Nephron (organoid): ENCODE data around the gene TAPBP.

Experiments
- H3K27ac Mint-ChIP-seq, 3 experiments: 2 replicates each; pipeline ENCODE4 v1.8.0; 2020; ENCODE audit warnings: mixed read lengths in 3 of 3, mild to moderate bottlenecking in 2 of 3, moderate library complexity in 1 of 3
- H3K27me3 Mint-ChIP-seq: 2 replicates; pipeline ENCODE4 v1.8.0; 2021; ENCODE audit warnings: low read depth, mild to moderate bottlenecking, moderate library complexity, mixed read lengths
- H3K36me3 Mint-ChIP-seq: 2 replicates; pipeline ENCODE4 v1.8.0; 2020; ENCODE audit warnings: low read depth, mixed read lengths
- H3K4me1 Mint-ChIP-seq: 2 replicates; pipeline ENCODE4 v1.8.0; 2020; ENCODE audit warnings: mixed read lengths
- H3K4me3 Mint-ChIP-seq, 3 experiments: 2 replicates each; pipeline ENCODE4 v1.8.0; 2020; ENCODE audit warnings: mild to moderate bottlenecking in 3 of 3, mixed read lengths in 3 of 3, moderate library complexity in 2 of 3
- H3K9me3 Mint-ChIP-seq: 2 replicates; pipeline ENCODE4 v1.8.0; 2020; ENCODE audit warnings: mixed read lengths
- TF ChIP-seq, protein P1 (sequence below), 3 experiments: fragments of 200-600 bp; sonication (generic); IDR thresholded peaks; one replicate each; pipeline ENCODE4 v1.5.0; 2021; ENCODE audit warnings: antibody characterized with exemption in 3 of 3; ENCODE audit not compliant: unreplicated experiment in 3 of 3

Gene TAPBP

DNA sequence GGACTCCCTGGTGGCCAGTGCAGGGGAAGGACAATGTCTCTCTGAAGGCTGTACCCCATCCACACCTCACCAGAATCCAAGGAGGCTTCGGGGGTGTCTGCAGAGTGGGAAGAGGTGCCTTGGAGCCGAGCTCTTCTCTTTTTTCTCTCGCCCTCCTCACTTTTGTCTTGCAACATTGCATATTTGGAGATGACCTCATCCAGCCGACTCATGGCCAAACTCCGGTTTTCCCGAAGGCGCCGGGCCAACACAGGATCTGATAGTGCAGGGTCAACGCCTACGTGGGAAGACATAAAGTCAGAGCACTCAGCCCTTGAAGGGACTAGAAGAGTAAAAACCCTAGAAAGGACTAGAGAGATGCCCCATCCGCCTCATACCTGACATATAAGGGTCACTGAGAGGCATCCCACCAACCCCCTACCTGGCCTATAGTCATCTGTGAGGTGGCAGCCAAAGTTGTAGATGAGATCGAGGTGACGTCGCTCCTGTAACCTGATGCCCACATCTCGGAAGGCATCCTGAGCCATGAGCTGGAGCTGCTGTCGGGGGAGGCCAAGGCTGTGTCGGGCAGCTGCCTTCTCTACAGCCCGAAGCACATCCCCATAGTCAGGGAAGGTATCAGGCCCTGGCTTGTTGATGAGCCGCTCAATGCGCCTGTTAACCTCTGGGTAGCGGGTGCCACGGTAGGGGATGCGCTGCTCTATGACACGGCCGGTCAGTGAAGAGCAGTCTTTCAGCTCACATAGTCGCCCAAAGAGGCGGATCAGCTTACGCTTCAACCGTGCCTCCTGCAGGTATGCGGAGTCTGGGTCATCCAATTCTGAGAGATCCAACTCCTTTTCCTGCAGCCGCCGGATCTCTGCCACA, 6.7 kb upstream of the TAPBP start:
- H3K36me3 Mint-ChIP-seq: peaks cover 24% of the 10 kb centered on the region
- peak overlapping the region; percentile 88 to 97 (median 96) for H3K4me3 Mint-ChIP-seq
- H3K27ac Mint-ChIP-seq: peak overlapping the region; percentile 44 to 91 (median 59)
- TF ChIP-seq, protein P1, sequence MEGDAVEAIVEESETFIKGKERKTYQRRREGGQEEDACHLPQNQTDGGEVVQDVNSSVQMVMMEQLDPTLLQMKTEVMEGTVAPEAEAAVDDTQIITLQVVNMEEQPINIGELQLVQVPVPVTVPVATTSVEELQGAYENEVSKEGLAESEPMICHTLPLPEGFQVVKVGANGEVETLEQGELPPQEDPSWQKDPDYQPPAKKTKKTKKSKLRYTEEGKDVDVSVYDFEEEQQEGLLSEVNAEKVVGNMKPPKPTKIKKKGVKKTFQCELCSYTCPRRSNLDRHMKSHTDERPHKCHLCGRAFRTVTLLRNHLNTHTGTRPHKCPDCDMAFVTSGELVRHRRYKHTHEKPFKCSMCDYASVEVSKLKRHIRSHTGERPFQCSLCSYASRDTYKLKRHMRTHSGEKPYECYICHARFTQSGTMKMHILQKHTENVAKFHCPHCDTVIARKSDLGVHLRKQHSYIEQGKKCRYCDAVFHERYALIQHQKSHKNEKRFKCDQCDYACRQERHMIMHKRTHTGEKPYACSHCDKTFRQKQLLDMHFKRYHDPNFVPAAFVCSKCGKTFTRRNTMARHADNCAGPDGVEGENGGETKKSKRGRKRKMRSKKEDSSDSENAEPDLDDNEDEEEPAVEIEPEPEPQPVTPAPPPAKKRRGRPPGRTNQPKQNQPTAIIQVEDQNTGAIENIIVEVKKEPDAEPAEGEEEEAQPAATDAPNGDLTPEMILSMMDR (IDR thresholded peaks at IDR 0.05; ENCODE audit: unreplicated experiment in 3 of 3): no peak
- H3K4me1 Mint-ChIP-seq: peaks cover 66% of the 10 kb centered on the region
- H3K27me3 Mint-ChIP-seq: no peaks in the 10 kb centered on the region
- no peaks in the 10 kb centered on the region for H3K9me3 Mint-ChIP-seq

DNA sequence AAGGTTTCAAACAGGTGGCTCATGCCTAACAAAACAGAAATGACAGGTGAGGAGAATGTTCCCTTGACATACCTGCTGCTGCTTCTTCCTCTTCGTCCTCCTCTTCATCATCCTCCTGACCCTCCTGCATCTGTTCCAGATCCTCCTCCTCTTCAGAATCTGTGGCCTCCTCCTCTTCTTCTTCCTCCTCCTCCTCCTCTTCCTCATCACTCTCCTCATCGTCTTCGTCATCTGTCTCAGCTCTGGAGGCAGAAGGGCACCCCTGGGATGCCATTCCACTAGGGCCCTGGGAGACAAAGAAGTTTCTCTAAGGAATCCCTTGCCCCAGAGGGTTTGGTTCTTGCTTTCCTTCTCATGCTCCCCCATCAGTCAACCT, 6.0 kb upstream of the TAPBP start:
- Mint-ChIP-seq H3K4me3 (peak overlapping the region; percentile 88 to 97 (median 96)), H3K27ac (peak overlapping the region; percentile 64 to 98 (median 91)), H3K4me1 (peaks cover 66% of the 10 kb centered on the region), H3K27me3 (no peaks in the 10 kb centered on the region), H3K9me3 (no peaks in the 10 kb centered on the region), H3K36me3 (peaks cover 24% of the 10 kb centered on the region)
- TF ChIP-seq, protein P1 (IDR thresholded peaks at IDR 0.05; ENCODE audit: unreplicated experiment in 3 of 3): no peak

DNA sequence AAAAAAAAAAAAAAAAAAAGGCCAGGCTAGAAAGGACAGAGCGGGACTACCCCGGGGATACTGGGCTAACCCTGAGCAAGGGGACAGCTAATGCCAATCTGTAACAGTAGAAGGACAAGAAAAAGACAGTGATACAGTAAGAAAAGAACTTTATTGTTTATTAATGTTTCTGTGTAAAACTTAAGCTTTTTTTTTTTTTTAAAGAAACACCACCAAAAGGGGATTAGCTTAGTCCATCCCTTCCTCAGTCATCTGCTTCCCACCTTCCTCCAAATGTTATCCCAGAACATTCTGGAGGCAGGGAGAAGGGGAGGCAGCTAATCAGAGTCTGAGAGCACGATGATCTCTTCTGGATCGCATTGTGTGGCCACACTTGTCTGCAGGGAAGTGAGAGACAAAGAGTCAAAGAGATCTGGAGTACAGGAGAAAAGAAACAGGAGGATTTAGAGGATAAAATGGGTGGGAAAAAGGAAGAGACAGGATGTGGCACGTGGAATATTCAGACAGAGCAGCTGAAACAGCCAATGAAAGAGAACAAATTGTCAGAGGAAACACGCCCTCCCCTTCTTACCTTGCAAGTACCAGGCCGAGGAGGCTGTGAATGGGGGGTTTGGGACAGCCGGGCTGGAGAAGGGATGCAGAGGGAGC, 4.7 kb upstream of the TAPBP start:
- H3K4me1 Mint-ChIP-seq: peaks cover 71% of the 10 kb centered on the region
- peaks cover under 1% of the 10 kb centered on the region for H3K27me3 Mint-ChIP-seq
- H3K9me3 Mint-ChIP-seq: no peaks in the 10 kb centered on the region
- TF ChIP-seq, protein P1 (IDR thresholded peaks at IDR 0.05; ENCODE audit: unreplicated experiment in 3 of 3): no peak
- H3K36me3 Mint-ChIP-seq: peaks cover 24% of the 10 kb centered on the region
- peak overlapping the region; percentile 96 to 97 (median 97) for H3K4me3 Mint-ChIP-seq
- H3K27ac Mint-ChIP-seq: peak overlapping the region; percentile 91 to 98 (median 98)

DNA sequence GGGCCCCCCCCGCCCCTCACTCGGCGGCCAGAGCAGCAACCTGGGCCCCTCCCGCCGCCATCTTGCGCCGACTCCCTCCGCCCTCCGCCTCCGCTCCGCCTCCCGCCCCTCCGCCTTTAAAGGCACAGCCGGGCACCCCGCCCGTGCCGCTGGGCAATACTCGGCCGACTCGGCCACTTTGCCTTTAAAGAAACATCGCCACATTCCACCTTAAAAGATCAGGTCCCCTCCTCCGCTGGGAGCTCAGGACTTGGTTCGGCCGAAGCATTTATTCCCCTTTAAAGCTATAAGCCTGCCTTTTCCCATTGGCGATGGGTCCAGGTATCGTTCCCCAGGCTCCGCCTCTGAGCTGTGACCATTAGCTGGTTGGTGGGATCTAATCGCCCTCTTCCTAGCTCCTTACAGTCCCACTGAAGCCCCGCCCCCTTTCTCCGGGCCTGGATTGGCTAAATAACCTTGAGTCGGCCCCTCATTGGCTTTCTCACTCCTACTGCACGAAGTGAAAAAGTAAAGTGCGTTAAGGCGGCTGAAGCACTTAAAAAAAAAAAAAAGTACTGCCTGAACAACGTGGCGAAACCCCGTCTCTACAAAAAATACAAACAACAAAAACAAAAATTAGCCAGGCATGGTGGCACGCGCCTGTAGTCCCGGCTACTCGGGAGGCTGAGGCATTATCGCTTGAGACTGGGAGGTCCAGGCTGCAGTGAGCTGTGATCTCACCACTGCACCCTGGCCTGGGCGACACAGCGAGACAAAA, 4.0 kb upstream of the TAPBP start, which contains the start of gene ZBTB22:
Gene ZBTB22 (minus strand): TSS at position 76 of the 757 bp plus-strand sequence. CDS start 828 bp downstream, outside the sequence.
- Mint-ChIP-seq H3K4me1 (peaks cover 73% of the 10 kb centered on the region), H3K27ac (peak within 1 kb of the TSS; percentile 91 to 98 (median 98)), H3K9me3 (no peaks in the 10 kb centered on the region), H3K36me3 (peaks cover 24% of the 10 kb centered on the region), H3K27me3 (peaks cover 4% of the 10 kb centered on the region), H3K4me3 (peak within 1 kb of the TSS; percentile 96 to 97 (median 97))
- TF ChIP-seq, protein P1 (IDR thresholded peaks at IDR 0.05; ENCODE audit: unreplicated experiment in 3 of 3): no peak

DNA sequence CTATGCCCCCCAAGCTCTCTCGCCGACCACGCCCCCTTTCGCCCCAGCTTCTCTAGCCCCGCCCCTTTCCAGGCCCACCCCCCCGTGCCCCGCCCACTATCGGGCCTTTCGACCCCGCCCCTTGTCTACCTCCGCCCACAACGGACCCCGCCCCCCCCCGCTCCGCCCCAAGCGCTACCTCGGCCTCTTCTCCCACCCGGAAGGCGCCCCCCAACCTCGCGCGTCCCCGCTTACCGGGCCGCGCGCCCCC, 3.5 kb upstream of the TAPBP start:
- peak overlapping the region; percentile 91 to 98 (median 98) for H3K27ac Mint-ChIP-seq
- no peaks in the 10 kb centered on the region for H3K9me3 Mint-ChIP-seq
- peaks cover 74% of the 10 kb centered on the region for H3K4me1 Mint-ChIP-seq
- H3K27me3 Mint-ChIP-seq: peaks cover 8% of the 10 kb centered on the region
- H3K4me3 Mint-ChIP-seq: peak overlapping the region; percentile 87 to 97 (median 97)
- H3K36me3 Mint-ChIP-seq: peaks cover 26% of the 10 kb centered on the region
- TF ChIP-seq, protein P1 (IDR thresholded peaks at IDR 0.05; ENCODE audit: unreplicated experiment in 3 of 3): no peak
